ENCODE measurements around the gene SPAG4.
A peak's percentile ranks its signal among the peaks of the same experiment; 100 is the strongest.

Gene SPAG4, protein sequence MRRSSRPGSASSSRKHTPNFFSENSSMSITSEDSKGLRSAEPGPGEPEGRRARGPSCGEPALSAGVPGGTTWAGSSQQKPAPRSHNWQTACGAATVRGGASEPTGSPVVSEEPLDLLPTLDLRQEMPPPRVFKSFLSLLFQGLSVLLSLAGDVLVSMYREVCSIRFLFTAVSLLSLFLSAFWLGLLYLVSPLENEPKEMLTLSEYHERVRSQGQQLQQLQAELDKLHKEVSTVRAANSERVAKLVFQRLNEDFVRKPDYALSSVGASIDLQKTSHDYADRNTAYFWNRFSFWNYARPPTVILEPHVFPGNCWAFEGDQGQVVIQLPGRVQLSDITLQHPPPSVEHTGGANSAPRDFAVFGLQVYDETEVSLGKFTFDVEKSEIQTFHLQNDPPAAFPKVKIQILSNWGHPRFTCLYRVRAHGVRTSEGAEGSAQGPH

DNA sequence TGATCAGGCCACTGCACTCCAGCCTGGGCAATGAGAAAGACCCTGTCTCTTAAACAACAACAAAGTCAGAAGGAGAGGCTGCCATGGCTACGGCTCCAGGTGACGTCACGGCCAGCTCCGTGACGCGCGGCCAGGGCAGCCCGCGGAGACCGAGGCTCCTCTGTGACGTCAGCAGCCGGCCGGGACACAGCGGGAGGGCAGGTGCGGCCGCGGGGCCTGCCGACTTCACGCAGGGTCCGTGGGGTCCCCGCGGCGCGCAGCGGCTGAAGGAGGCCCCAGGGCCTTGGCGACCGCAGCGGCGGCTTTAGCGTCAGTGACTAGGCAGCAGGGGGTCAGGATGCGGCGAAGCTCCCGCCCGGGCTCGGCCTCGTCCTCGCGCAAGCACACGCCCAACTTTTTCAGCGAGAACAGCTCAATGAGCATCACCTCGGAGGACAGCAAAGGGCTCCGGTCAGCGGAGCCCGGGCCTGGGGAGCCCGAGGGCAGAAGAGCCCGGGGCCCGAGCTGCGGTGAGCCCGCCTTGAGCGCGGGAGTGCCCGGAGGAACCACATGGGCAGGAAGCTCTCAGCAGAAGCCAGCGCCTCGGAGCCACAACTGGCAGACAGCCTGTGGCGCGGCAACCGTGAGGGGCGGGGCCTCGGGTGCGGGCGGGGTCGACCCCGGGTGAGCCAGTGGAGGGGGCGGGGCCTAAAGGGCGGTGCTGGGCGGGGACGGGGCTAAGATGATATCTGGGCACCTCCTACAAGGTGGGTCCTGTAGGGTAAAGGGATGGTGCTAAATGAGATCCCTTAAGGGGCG, at the start of gene SPAG4:
Gene SPAG4, plus strand, starts transcription at position 163 of the 798 bp plus-strand sequence. Its CDS starts 175 bp downstream, at position 338.
- DNase-seq: peak; percentile 100

GRCh38 chr20:35568645-35569044, 47.0 kb upstream of the SPAG4 start:
- DNase-seq: peak; percentile 10

- DNase-seq: no peak
Observed at GRCh38 chr20:35571555-35571954, 44.1 kb upstream of the SPAG4 start.

DNA sequence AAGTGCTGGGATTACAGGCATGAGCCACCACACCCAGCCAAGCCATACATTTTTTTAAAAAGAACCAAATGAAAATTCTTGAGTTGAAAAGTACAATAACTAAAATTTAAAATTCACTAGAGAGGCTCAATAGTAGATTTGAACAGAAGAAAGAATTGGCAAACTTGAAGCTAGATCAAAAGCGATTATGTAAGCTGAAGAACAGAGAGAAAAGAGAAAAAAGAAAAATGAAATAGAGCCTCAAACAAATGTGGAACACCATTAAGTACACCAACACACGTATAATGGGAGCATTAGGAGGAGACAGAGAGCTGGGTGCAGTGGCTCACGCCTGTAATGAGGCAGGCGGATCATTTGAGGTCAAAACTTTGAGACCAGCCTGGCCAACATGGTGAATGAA, 42.8 kb upstream of the SPAG4 start:
- no peak for DNase-seq

DNA sequence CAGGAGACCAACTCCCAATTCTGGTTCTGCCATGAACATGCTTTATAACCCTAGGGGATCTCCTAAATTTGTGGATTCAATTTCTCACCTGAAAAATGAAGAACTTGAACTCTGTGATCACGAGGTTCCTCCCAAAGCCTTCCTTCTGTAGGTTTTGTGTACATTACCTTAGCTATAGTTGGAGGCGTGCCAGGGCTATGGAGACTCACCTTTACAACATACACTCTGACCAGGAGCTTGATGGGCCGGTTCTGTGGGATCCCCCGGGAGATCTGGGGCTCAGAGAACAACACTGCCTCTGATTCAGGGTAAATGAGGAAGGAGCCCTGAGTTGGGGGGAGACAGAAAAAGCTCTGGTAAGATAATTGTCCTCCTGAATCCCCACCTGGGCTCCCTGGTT, 39.7 kb upstream of the SPAG4 start:
- peak; percentile 37 for DNase-seq

GRCh38 chr20:35576816-35577215, 38.8 kb upstream of the SPAG4 start:
- DNase-seq: no peak

GRCh38 chr20:35578469-35578868, 37.2 kb upstream of the SPAG4 start:
- DNase-seq: no peak

DNA sequence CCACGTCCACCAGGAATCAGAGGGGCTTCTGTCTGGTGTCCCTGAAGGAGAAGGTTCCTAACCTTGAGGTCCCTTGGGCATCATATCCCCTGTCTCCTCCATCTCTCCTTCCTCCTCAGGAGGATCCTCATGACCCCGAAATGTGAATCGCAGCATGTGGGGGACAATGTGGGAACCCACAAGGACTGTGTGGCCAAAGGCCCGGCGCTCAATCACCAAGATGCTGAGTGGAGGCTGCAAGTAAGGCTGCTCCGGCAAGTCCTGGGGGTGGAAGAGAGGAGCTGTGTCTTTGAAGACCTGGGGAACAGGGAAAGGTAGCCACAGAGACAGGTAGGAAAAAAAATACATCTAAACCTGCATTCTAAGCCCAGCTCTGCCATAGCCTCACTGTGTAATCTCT, 36.4 kb upstream of the SPAG4 start:
- no peak for DNase-seq

DNA sequence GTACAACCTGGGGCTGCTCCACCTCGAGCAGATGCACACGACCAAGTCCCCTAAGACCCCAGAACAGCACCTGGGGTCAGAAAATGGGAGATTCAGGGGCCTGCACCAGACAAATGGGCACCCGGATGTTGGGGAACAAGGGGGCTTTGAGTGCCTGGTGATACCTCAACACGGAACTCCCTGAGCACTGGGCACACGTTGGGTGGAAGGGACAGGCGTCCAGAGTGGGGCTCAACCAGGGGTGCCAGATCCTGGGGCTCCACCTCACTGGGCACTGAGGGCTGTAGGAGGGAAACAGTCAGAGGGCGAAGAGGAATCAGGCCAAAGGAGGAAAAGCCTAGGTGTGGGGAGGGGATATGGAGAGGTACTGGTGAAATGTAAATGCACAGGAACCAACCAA, 33.5 kb upstream of the SPAG4 start:
- no peak for DNase-seq

DNA sequence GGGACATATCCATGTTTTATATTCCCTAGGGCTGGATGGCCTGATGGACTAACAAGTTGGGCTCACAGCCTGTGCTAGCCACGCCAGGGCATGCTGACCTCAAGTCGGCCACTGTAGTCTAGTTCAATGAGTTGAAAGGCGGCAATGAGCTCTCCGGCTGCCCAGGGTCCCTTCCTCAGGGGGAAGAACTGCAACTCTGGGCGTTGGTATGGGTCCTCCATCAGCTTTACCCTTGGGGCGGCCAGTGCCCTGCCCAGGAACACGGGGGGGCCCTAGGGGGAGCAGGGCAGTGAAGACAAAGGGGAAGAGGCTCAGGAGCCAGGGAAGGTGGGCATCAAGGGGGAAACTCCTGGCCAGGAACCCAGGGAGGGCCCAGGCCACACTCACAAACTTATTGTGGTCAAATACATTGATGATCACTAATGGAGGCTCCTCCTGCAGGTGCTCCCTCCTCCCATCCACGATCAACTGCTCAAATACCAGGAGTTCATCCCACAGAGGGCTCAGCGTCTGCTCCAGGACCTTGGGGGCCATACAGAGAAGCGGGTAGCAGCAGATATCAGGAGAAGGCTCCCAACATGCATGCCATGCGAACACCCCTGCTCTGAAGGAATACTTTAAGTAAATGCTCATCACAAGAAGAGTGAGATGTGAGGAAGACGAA, 32.8 kb upstream of the SPAG4 start:
- no peak for DNase-seq

- no peak for DNase-seq
Observed at GRCh38 chr20:35583636-35584560, 31.7 kb upstream of the SPAG4 start.

- no peak for DNase-seq
Observed at GRCh38 chr20:35586751-35587425, 28.7 kb upstream of the SPAG4 start.

GRCh38 chr20:35587436-35587835, 28.2 kb upstream of the SPAG4 start:
- no peak for DNase-seq

DNA sequence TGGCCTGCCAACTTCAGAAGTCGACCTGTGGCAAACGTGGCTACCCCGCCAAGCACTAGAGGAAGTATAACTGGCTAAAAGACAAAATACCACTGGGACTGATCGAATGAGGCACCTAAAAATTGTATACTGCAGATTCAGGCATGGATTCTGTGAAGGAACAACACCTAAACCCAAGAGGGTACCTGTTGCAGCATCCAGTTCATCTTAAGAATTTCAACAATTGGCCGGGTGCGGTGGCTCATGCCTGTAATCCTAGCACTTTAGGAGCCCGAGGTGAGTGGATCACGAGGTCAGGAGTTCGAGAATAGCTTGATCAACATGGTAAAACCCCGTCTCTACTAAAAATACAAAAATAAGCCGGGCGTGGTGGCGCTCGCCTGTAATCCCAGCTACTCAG, 27.2 kb upstream of the SPAG4 start:
- no peak for DNase-seq

DNA sequence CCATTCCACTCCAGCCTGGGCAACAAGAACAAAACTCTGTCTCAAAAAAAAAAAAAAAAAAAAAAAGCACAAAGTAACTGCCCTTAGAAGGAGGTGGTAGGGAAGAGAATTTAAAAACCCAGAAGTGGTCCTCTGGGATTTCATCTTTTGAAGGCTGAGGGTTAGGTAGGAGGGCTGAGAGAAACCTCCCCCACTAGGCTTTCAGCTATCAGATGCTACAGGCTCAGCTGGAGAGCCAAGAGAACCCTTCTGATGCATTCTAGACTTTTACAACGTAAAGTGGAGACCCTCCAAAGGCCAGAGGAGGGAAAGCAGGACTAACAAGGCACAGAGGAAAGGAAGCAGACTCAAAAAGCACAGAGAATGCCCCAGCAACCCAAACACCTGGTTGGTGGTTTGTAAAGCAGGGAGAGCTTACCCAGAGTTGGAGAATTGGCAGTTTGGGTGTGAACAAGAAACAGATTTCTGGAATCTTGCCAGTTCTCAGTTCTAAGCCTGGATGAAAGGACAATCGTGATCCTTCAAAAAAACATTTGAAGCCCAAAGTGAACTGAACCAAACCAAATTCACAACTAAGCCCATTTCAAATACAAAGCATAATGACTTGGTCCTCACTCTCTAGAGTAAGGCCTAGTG, 23.2 kb upstream of the SPAG4 start:
- peak; percentile 18 for DNase-seq

- no peak for DNase-seq
Observed at GRCh38 chr20:35595456-35595855, 20.2 kb upstream of the SPAG4 start.

GRCh38 chr20:35595901-35596300, 19.7 kb upstream of the SPAG4 start:
- DNase-seq: no peak

GRCh38 chr20:35597186-35597585, 18.4 kb upstream of the SPAG4 start:
- no peak for DNase-seq

GRCh38 chr20:35598476-35598875, 17.2 kb upstream of the SPAG4 start:
- no peak for DNase-seq

- DNase-seq: no peak
Observed at GRCh38 chr20:35598899-35599775, 16.5 kb upstream of the SPAG4 start.
